Measurements from ENCODE around the gene MCM3AP. TPM values are rescaled to one million over a fixed set of nuclear protein-coding genes. Genes with fewer than 3 reads are reported as not detected.
"Not testable (repeated sequence)": the region's sequence is repeated elsewhere in the genome, so short reads cannot be mapped to it uniquely, and the experiment has no call there.

MCM3AP gene
- total RNA-seq, 1 donor from 2014 or later, result 237 TPM

DNA sequence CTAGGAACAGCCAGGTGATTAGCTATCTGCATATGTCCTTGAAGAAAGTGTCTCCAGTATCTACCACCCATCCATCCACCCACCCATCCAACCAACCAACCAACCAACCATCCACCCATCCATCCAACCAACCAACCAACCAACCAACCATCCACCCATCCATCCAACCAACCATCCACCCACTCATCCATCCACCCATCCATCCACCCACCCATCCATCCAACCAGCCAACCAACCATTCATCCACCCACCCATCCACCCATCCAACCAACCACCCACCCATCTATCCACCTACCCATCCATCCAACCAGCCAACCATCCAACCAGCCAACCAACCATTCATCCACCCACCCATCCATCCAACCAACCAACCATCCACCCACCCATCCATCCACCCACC is 26.2 kb upstream of the MCM3AP start:
- H3K27ac ChIP-seq (ENCODE audit: low read depth, low read length), result no peak overlapping the region
- H3K36me3 ChIP-seq (ENCODE audit: control insufficient read depth in 3 of 3, insufficient read depth in 3 of 3, low read length in 3 of 3), result no peaks in the 10 kb centered on the region
- H3K4me1 ChIP-seq (ENCODE audit: control insufficient read depth in 3 of 3, insufficient read depth in 3 of 3, low read length in 3 of 3), result no peaks in the 10 kb centered on the region
- H3K9ac ChIP-seq (ENCODE audit: low read depth in 1 of 3, low read length in 3 of 3), result no peak overlapping the region
- H3K4me3 ChIP-seq (ENCODE audit: low read length in 3 of 3), result no peak overlapping the region
- H3K9me3 ChIP-seq (ENCODE audit: control insufficient read depth in 3 of 3, low read length in 3 of 3), result no peaks in the 10 kb centered on the region
- no peaks in the 10 kb centered on the region for H3K27me3 ChIP-seq (ENCODE audit: control insufficient read depth in 3 of 3, insufficient read depth in 3 of 3, low read length in 3 of 3)

DNA sequence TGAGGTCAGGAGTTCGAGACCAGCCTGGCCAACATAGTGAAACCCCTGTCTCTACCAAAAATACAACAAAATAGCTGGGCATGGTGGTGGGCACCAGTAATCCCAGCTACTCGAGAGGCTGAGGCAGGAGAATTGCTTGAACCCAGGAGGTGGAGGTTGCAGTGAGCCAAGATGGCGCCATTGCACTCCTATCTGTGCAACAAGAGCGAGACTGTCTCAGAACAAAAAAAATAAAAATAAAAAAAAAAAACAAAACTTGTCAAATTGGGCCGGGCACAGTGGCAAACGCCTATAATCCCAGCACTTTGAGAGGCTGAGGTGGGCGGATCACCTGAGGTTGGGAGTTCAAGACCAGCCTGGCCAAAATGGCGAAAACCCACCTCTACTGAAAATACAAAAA is 24.8 kb upstream of the MCM3AP start:
- not testable (repeated sequence) for H3K9me3 ChIP-seq (ENCODE audit: control insufficient read depth in 3 of 3, low read length in 3 of 3); H3K36me3 ChIP-seq (ENCODE audit: control insufficient read depth in 3 of 3, insufficient read depth in 3 of 3, low read length in 3 of 3); H3K9ac ChIP-seq (ENCODE audit: low read depth in 1 of 3, low read length in 3 of 3); H3K27me3 ChIP-seq (ENCODE audit: control insufficient read depth in 3 of 3, insufficient read depth in 3 of 3, low read length in 3 of 3); H3K27ac ChIP-seq (ENCODE audit: low read depth, low read length); H3K4me3 ChIP-seq (ENCODE audit: low read length in 3 of 3); H3K4me1 ChIP-seq (ENCODE audit: control insufficient read depth in 3 of 3, insufficient read depth in 3 of 3, low read length in 3 of 3)

DNA sequence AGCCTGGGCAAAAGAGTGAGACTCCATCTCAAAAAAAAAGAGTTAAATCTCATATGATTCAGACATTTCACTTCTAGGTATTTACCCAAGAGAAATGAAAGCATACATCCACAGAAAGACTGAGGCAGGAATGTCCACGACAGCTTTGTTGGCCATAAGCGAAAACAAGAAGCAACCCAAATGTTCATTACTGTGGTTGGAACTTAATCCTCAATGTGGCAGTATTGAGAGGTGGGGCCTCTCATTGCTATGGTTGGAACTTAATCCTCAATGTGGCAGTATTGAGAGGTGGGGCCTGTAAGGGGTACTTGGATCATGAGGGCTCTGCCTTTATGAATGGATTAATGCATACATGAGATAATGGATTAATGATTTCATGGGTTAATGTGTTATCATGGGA is 23.0 kb upstream of the MCM3AP start:
- Histone ChIP-seq H3K36me3 (ENCODE audit: control insufficient read depth in 3 of 3, insufficient read depth in 3 of 3, low read length in 3 of 3) (peaks cover 4 to 7% (median 5%) of the 10 kb centered on the region in 3 donors), H3K27me3 (ENCODE audit: control insufficient read depth in 3 of 3, insufficient read depth in 3 of 3, low read length in 3 of 3) (no peaks in the 10 kb centered on the region), H3K9ac (ENCODE audit: low read depth in 1 of 3, low read length in 3 of 3) (no peak overlapping the region), H3K9me3 (ENCODE audit: control insufficient read depth in 3 of 3, low read length in 3 of 3) (no peaks in the 10 kb centered on the region), H3K4me3 (ENCODE audit: low read length in 3 of 3) (no peak overlapping the region), H3K27ac (ENCODE audit: low read depth, low read length) (no peak overlapping the region), H3K4me1 (ENCODE audit: control insufficient read depth in 3 of 3, insufficient read depth in 3 of 3, low read length in 3 of 3) (no peaks in the 10 kb centered on the region)

DNA sequence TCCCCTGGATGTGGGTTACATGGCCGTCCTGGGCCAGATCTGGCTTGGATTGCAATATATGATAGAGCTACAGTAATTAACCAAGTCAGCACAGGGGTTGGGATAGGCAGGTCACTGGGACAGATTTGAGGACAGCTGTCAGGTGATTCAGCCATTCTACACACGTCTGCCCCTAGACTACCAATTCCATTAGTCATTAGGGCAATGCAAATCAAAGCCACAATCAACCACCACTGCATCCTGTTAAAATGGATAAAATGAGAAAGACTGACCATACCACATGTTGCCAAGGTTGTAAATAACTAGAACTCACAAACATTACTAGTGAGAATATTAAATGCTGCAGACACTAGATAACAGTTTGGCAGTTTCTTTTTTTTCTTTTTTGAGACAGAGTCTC is 22.2 kb upstream of the MCM3AP start:
- H3K27ac ChIP-seq (ENCODE audit: low read depth, low read length), result no peak overlapping the region
- H3K36me3 ChIP-seq (ENCODE audit: control insufficient read depth in 3 of 3, insufficient read depth in 3 of 3, low read length in 3 of 3), result peaks cover 4 to 7% (median 5%) of the 10 kb centered on the region in 3 donors
- H3K9ac ChIP-seq (ENCODE audit: low read depth in 1 of 3, low read length in 3 of 3), result no peak overlapping the region
- H3K27me3 ChIP-seq (ENCODE audit: control insufficient read depth in 3 of 3, insufficient read depth in 3 of 3, low read length in 3 of 3), result no peaks in the 10 kb centered on the region
- H3K4me3 ChIP-seq (ENCODE audit: low read length in 3 of 3), result no peak overlapping the region
- H3K4me1 ChIP-seq (ENCODE audit: control insufficient read depth in 3 of 3, insufficient read depth in 3 of 3, low read length in 3 of 3), result no peaks in the 10 kb centered on the region
- no peaks in the 10 kb centered on the region for H3K9me3 ChIP-seq (ENCODE audit: control insufficient read depth in 3 of 3, low read length in 3 of 3)

DNA sequence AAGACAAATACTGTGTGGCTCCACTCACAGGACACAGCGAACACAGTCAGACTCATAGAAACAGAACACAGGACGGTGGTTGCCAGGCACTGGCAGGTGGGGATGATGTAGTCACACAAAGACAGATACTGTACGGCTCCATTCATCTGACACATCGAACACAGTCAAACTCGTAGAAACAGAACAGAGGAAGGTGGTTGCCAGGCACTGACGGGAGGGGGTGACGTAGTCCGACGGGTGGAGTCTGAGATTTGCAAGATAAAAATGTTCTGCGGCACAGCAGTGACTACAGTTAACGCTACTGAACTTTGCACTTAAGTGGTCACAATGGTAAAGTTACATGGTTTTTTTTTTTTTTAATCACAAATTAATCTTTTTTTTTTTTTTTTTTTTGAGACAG is 19.5 kb upstream of the MCM3AP start:
- Histone ChIP-seq H3K9me3 (ENCODE audit: control insufficient read depth in 3 of 3, low read length in 3 of 3) (no peaks in the 10 kb centered on the region), H3K27ac (ENCODE audit: low read depth, low read length) (no peak overlapping the region), H3K36me3 (ENCODE audit: control insufficient read depth in 3 of 3, insufficient read depth in 3 of 3, low read length in 3 of 3) (peaks cover 5 to 10% (median 6%) of the 10 kb centered on the region in 3 donors), H3K27me3 (ENCODE audit: control insufficient read depth in 3 of 3, insufficient read depth in 3 of 3, low read length in 3 of 3) (no peaks in the 10 kb centered on the region), H3K4me1 (ENCODE audit: control insufficient read depth in 3 of 3, insufficient read depth in 3 of 3, low read length in 3 of 3) (no peaks in the 10 kb centered on the region), H3K9ac (ENCODE audit: low read depth in 1 of 3, low read length in 3 of 3) (no peak overlapping the region), H3K4me3 (ENCODE audit: low read length in 3 of 3) (no peak overlapping the region)

DNA sequence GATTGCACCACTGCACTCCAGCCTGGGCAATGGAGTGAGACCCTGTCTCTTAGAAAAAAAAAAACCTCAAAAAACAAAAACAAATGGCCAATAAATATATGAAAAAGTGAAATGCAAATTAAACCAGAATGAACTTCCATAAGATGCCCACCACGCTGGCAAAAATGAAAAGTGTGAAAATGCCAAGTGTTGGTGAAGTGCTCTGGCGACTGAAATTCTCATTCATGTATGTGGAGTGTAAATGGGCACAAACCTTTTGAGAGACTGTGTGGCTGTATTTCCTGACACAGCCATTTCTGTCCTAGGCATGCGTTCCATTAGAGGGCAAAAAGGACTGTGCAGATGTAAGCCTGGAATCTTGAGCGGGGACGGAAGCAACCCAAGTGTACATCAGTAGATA is 19.0 kb upstream of the MCM3AP start:
- no peaks in the 10 kb centered on the region for H3K4me1 ChIP-seq (ENCODE audit: control insufficient read depth in 3 of 3, insufficient read depth in 3 of 3, low read length in 3 of 3)
- no peak overlapping the region for H3K9ac ChIP-seq (ENCODE audit: low read depth in 1 of 3, low read length in 3 of 3)
- no peak overlapping the region for H3K4me3 ChIP-seq (ENCODE audit: low read length in 3 of 3)
- H3K27ac ChIP-seq (ENCODE audit: low read depth, low read length), result no peak overlapping the region
- peaks cover 6 to 10% (median 7%) of the 10 kb centered on the region in 3 donors for H3K36me3 ChIP-seq (ENCODE audit: control insufficient read depth in 3 of 3, insufficient read depth in 3 of 3, low read length in 3 of 3)
- no peaks in the 10 kb centered on the region for H3K9me3 ChIP-seq (ENCODE audit: control insufficient read depth in 3 of 3, low read length in 3 of 3)
- peaks cover under 1 to 2% (median 1%) of the 10 kb centered on the region in 3 donors for H3K27me3 ChIP-seq (ENCODE audit: control insufficient read depth in 3 of 3, insufficient read depth in 3 of 3, low read length in 3 of 3)

DNA sequence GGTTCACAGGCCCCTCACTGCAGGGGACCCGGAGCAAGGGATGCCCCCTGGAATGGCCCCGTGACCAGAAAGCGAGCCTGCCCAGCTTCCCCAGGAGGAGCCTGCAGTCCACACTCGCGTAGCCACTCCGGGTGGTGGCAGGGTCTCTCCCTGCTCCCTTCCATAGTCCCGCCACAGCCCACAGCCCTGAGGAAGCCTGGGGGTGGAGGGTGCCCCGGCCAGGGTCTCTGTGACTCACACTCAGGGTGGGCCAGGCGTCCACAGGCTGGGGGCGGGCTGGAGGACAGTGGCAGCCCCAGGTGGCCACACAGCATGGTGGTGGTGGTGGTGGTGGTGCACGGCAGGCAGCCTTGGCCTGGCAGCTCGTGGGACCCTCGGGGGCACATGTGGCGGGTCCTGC is 16.3 kb upstream of the MCM3AP start:
- H3K4me1 ChIP-seq (ENCODE audit: control insufficient read depth in 3 of 3, insufficient read depth in 3 of 3, low read length in 3 of 3), result peaks cover 6 to 8% (median 7%) of the 10 kb centered on the region in 3 donors
- no peaks in the 10 kb centered on the region for H3K9me3 ChIP-seq (ENCODE audit: control insufficient read depth in 3 of 3, low read length in 3 of 3)
- no peak overlapping the region for H3K9ac ChIP-seq (ENCODE audit: low read depth in 1 of 3, low read length in 3 of 3)
- H3K36me3 ChIP-seq (ENCODE audit: control insufficient read depth in 3 of 3, insufficient read depth in 3 of 3, low read length in 3 of 3), result peaks cover 8 to 10% (median 9%) of the 10 kb centered on the region in 3 donors
- H3K27me3 ChIP-seq (ENCODE audit: control insufficient read depth in 3 of 3, insufficient read depth in 3 of 3, low read length in 3 of 3), result peaks cover 5 to 16% (median 9%) of the 10 kb centered on the region in 3 donors
- no peak overlapping the region for H3K4me3 ChIP-seq (ENCODE audit: low read length in 3 of 3)
- H3K27ac ChIP-seq (ENCODE audit: low read depth, low read length), result no peak overlapping the region

DNA sequence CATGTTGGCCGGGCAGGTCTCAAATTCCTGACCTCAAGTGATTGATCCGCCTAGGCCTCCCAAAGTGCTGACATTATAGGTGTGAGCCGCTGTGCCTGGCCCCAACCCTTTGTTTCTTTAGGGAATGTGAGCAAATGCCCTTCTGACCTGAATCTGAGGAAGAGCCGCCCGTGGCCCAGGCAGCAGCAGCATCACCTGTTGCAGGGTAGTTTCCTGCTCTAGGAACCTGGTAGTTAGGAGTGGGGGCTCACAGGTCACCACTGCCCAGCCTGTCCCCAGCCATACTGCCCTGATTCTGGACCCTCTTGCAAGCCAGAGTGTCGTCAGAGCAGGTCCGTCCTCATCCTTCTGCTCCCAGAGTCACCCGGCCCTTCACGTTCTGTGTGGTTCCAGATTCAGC is 13.8 kb upstream of the MCM3AP start:
- H3K4me3 ChIP-seq (ENCODE audit: low read length in 3 of 3), result no peak overlapping the region
- no peaks in the 10 kb centered on the region for H3K9me3 ChIP-seq (ENCODE audit: control insufficient read depth in 3 of 3, low read length in 3 of 3)
- H3K4me1 ChIP-seq (ENCODE audit: control insufficient read depth in 3 of 3, insufficient read depth in 3 of 3, low read length in 3 of 3), result peaks cover 7 to 14% (median 12%) of the 10 kb centered on the region in 3 donors
- no peak overlapping the region for H3K27ac ChIP-seq (ENCODE audit: low read depth, low read length)
- H3K36me3 ChIP-seq (ENCODE audit: control insufficient read depth in 3 of 3, insufficient read depth in 3 of 3, low read length in 3 of 3), result peaks cover 2 to 5% (median 3%) of the 10 kb centered on the region in 3 donors
- H3K9ac ChIP-seq (ENCODE audit: low read depth in 1 of 3, low read length in 3 of 3), result no peak overlapping the region
- peaks cover 5 to 19% (median 9%) of the 10 kb centered on the region in 3 donors for H3K27me3 ChIP-seq (ENCODE audit: control insufficient read depth in 3 of 3, insufficient read depth in 3 of 3, low read length in 3 of 3)

DNA sequence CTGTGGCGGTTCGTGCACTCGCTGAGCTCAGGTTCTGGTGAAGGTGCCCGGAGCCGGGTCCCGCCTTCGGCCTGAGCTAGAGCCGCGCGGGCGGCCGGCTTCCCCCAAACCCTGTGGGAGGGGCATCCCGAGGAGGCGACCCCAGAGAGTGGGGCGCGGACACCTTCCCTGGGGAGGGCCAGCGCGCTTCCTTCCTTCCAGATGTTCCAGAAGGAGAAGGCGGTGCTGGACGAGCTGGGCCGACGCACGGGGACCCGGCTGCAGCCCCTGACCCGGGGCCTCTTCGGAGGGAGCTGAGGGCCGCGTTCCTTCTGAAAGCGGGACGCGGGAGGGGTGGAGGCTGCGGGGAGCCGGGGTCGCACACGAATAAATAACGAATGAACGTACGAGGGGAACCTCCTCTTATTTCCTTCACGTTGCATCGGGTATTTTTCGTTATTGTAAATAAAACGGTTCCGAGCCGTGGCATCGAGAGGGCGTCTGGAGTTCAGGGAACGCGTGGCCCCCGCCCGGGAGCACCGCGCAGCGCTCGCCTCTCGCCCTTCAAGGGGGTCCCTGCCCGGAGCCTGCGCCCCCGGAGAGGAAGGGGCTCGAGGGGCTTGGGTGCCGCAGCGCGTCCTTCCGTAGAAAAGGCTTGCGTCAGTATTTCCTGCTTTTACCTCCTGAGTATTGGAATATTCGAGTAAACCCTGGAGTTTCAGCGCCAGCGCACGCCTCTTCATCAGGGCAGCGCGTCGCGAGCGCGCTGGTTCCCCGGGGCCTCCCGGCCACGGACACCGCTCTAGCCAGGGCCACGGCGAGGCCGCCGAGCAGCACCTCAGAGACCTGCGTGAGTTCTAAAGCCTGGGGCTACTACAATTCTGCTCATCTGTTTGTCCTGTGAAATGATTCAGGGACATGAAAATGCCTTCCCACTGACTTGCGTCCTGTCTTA is 12.2 kb upstream of the MCM3AP start:
- Histone ChIP-seq H3K9ac (ENCODE audit: low read depth in 1 of 3, low read length in 3 of 3) (peak overlapping the region; percentile 56 to 74 (median 61)), H3K4me1 (ENCODE audit: control insufficient read depth in 3 of 3, insufficient read depth in 3 of 3, low read length in 3 of 3) (peaks cover 7 to 14% (median 12%) of the 10 kb centered on the region in 3 donors), H3K27ac (ENCODE audit: low read depth, low read length) (peak overlapping the region; percentile 36), H3K36me3 (ENCODE audit: control insufficient read depth in 3 of 3, insufficient read depth in 3 of 3, low read length in 3 of 3) (peaks cover 2 to 5% (median 3%) of the 10 kb centered on the region in 3 donors), H3K4me3 (ENCODE audit: low read length in 3 of 3) (peak overlapping the region; percentile 51 to 68 (median 60)), H3K27me3 (ENCODE audit: control insufficient read depth in 3 of 3, insufficient read depth in 3 of 3, low read length in 3 of 3) (peaks cover 5 to 19% (median 9%) of the 10 kb centered on the region in 3 donors), H3K9me3 (ENCODE audit: control insufficient read depth in 3 of 3, low read length in 3 of 3) (no peaks in the 10 kb centered on the region)
